ENCODE measurements around the gene ALPK3.

- TF ChIP-seq, protein P1, sequence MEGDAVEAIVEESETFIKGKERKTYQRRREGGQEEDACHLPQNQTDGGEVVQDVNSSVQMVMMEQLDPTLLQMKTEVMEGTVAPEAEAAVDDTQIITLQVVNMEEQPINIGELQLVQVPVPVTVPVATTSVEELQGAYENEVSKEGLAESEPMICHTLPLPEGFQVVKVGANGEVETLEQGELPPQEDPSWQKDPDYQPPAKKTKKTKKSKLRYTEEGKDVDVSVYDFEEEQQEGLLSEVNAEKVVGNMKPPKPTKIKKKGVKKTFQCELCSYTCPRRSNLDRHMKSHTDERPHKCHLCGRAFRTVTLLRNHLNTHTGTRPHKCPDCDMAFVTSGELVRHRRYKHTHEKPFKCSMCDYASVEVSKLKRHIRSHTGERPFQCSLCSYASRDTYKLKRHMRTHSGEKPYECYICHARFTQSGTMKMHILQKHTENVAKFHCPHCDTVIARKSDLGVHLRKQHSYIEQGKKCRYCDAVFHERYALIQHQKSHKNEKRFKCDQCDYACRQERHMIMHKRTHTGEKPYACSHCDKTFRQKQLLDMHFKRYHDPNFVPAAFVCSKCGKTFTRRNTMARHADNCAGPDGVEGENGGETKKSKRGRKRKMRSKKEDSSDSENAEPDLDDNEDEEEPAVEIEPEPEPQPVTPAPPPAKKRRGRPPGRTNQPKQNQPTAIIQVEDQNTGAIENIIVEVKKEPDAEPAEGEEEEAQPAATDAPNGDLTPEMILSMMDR (IDR thresholded peaks at IDR 0.05): no peak
- TF ChIP-seq POLR2AphosphoS5 (IDR thresholded peaks at IDR 0.05) (no peak), EP300 (IDR thresholded peaks at IDR 0.05) (no peak), POLR2A (IDR thresholded peaks at IDR 0.05) (no peak)
Measured at GRCh38 chr15:84901540-84901939, 84.4 kb downstream of the ALPK3 start.

All from stomach (tissue), 4 donors.